GM12878 (cell line): ENCODE data around the gene MNT. TPM values are rescaled to one million over a fixed set of nuclear protein-coding genes. Genes with fewer than 3 reads are reported as not detected.

Experiments
- ATF7 ChIP-seq: fragments of 450-650 bp; IDR thresholded peaks from 2 replicates; pipeline ENCODE4 v1.6.1; 2016; ENCODE audit warnings: low read depth, mild to moderate bottlenecking
- BCL11A ChIP-seq: IDR thresholded peaks from 2 replicates; pipeline ENCODE4 v1.6.1; 2011; ENCODE audit warnings: low read depth, low read length
- CBFB ChIP-seq: IDR thresholded peaks from 2 replicates; pipeline ENCODE4 v1.6.1; 2016; ENCODE audit warnings: antibody characterized with exemption, low read depth
- CHD4 ChIP-seq: fragments of 200-600 bp; sonication (generic); IDR thresholded peaks from 2 replicates; pipeline ENCODE4 v1.6.1; 2016; ENCODE audit warnings: mild to moderate bottlenecking
- CREB1 ChIP-seq: IDR thresholded peaks from 2 replicates; pipeline ENCODE4 v1.6.1; 2012; ENCODE audit warnings: low read depth, mild to moderate bottlenecking, inconsistent platforms
- EGR1 ChIP-seq, 2 experiments: IDR thresholded peaks; 1 replicate in 1 of 2; 2 replicates in 1 of 2; pipeline ENCODE4 v1.6.1; 2011 to 2012; ENCODE audit warnings: low read depth in 2 of 2, low read length in 2 of 2, borderline replicate concordance in 1 of 2, mild to moderate bottlenecking in 1 of 2, moderate library complexity in 1 of 2
- KLF5 ChIP-seq: fragments of 450-650 bp; IDR thresholded peaks from 2 replicates; pipeline ENCODE4 v1.6.1; 2014; ENCODE audit warnings: mild to moderate bottlenecking; ENCODE audit not compliant: partially characterized antibody
- LARP7 ChIP-seq: fragments of 450-650 bp; IDR thresholded peaks from 2 replicates; pipeline ENCODE4 v1.6.1; 2017; ENCODE audit warnings: mild to moderate bottlenecking
- MEF2A ChIP-seq: IDR thresholded peaks from 2 replicates; pipeline ENCODE4 v1.6.1; 2011; ENCODE audit warnings: low read depth, mild to moderate bottlenecking, low read length, moderate library complexity; ENCODE audit not compliant: insufficient read depth
- MEF2B ChIP-seq: fragments of 450-650 bp; IDR thresholded peaks from 2 replicates; pipeline ENCODE4 v1.6.1; 2018; ENCODE audit warnings: mild to moderate bottlenecking, moderate library complexity; ENCODE audit not compliant: partially characterized antibody, poor library complexity, severe bottlenecking
- MLLT1 ChIP-seq: fragments of 450-650 bp; IDR thresholded peaks from 2 replicates; pipeline ENCODE4 v1.6.1; 2016; ENCODE audit warnings: mild to moderate bottlenecking
- SRF ChIP-seq, 2 experiments: IDR thresholded peaks; 2 replicates each; pipeline ENCODE4 v1.6.1; 2011; ENCODE audit warnings: low read depth in 2 of 2, low read length in 2 of 2, mild to moderate bottlenecking in 1 of 2, moderate library complexity in 1 of 2
- YY1 ChIP-seq: IDR thresholded peaks from 2 replicates; pipeline ENCODE4 v1.6.1; 2011; ENCODE audit warnings: low read depth, mild to moderate bottlenecking, low read length
- ZBTB4 ChIP-seq: fragments of 450-650 bp; formaldehyde crosslinking; IDR thresholded peaks from 2 replicates; pipeline ENCODE4 v1.4.0; 2022; ENCODE audit warnings: mild to moderate bottlenecking, moderate library complexity
- ZNF592 ChIP-seq: fragments of 450-650 bp; IDR thresholded peaks from 2 replicates; pipeline ENCODE4 v1.6.1; 2017; ENCODE audit warnings: mild to moderate bottlenecking, moderate library complexity
- ZSCAN29 ChIP-seq: fragments of 450-650 bp; IDR thresholded peaks from 2 replicates; pipeline ENCODE4 v1.6.1; 2017; ENCODE audit warnings: mild to moderate bottlenecking, moderate library complexity
- polyA plus RNA-seq, 11 experiments: library from polyadenylated mRNA; depleted of rRNA in 4 of 11; unstranded in 6 of 11; stranded (reverse) in 5 of 11; fragments of >200 nt; fragmentation: Nextera tagmentation in 4 of 11; fragmentation: Illumina TruSeq in 1 of 11; extraction: Ambion mirVana in 4 of 11; extraction: Trizol in 1 of 11; gene quantifications; 1 replicate in 1 of 11; 2 replicates in 10 of 11; pipeline versions ENCODE4 v1.2.1 to v1.2.3, GENCODE V29; 2011 to 2016; ENCODE audit warnings: inconsistent platforms in 2 of 11, missing spikeins in 2 of 11, low read depth in 1 of 11
- total RNA-seq, 4 experiments: library from RNA; depleted of rRNA in 3 of 4; stranded (reverse); fragments of >200 nt in 3 of 4; fragmentation: Illumina TruSeq in 1 of 4; extraction: Trizol in 1 of 4; gene quantifications; 2 replicates each; pipeline versions ENCODE4 v1.2.1 to v1.2.3, GENCODE V29; 2013 to 2021

MNT gene
- total and polyA plus RNA-seq, 10 of the 15 experiments (the other 5 are each of a cell fraction or from before 2014, with no cell fraction given) = 0.31 to 15.9 (median 3.8) TPM

DNA sequence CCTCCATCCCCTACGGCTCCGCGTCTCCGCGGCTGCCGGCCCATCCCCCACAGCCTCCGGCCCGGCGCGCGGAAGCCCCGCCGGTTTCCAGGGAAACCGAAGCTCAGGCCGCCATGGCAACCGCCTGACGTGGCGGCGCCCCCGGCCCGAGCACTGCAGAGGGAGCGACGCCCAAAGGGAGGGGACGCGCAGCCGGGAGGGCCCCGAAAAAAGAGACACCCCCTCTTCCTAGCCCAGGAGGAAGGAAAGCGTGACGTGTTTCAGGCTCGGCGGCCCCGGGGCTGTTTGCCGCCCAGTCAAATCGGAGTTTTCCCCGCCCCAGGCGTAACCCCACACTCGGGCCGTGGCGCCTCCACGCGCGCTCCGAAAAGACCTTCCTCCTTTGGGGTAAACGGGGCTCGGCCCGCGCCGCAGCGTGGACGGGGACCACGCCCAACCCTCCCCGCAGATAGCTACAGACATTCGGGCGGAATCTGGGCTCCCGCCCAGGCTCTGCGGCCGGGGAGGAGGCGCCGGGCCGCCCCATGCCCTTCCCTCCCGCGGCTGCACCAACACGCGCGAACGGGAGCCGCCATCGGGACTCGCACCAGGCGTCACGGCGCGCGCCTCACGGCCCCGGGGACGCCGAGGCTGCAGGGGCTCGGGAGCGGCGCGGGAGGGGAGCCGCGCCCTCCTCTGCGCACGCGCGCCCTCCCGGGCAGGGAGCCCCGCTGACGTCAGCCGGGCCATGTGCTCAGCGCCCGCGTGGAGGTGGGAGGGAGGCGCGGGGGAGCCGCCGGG is 7.5 kb downstream of the MNT start (continued):
- TF ChIP-seq KLF5 = peak; percentile 76
- TF ChIP-seq BCL11A = no peak
- 0 out of 4 replicates have a peak, but pooled peaks of 1 of the 2 experiments have one; percentile 10 for TF ChIP-seq SRF (IDR thresholded peaks at IDR 0.05; ENCODE audit: low read depth in 2 of 2, low read length in 2 of 2)
- no peak for TF ChIP-seq CHD4
- peak in 1 of 2 experiments; percentile 71; a peak in 2 of 3 replicates for TF ChIP-seq EGR1 (IDR thresholded peaks at IDR 0.05; ENCODE audit: borderline replicate concordance in 1 of 2, low read depth in 2 of 2, low read length in 2 of 2)
- no peak for TF ChIP-seq MEF2A
- peak; percentile 72; the same call in 1 of the 2 replicates for TF ChIP-seq LARP7
- no peak for TF ChIP-seq ZBTB4 (CRISPR knock-in tag)
- 0 out of 2 replicates have a peak, but pooled peaks have one; percentile 15 for TF ChIP-seq MLLT1
- peak; percentile 48; the same call in 1 of the 2 replicates for TF ChIP-seq ZNF592
- 0 out of 2 replicates have a peak, but pooled peaks have one; percentile 35 for TF ChIP-seq ATF7
- TF ChIP-seq CBFB = no peak
- peak; percentile 84 for TF ChIP-seq CREB1
- TF ChIP-seq MEF2B = peak; percentile 32
- TF ChIP-seq ZSCAN29 = no peak
- TF ChIP-seq YY1 = 0 out of 2 replicates have a peak, but pooled peaks have one; percentile 2
